ENCODE measurements around the gene TM9SF2.
"Not testable (repeated sequence)": the region's sequence is repeated elsewhere in the genome, so short reads cannot be mapped to it uniquely, and the experiment has no call there.

The TM9SF2 gene, protein sequence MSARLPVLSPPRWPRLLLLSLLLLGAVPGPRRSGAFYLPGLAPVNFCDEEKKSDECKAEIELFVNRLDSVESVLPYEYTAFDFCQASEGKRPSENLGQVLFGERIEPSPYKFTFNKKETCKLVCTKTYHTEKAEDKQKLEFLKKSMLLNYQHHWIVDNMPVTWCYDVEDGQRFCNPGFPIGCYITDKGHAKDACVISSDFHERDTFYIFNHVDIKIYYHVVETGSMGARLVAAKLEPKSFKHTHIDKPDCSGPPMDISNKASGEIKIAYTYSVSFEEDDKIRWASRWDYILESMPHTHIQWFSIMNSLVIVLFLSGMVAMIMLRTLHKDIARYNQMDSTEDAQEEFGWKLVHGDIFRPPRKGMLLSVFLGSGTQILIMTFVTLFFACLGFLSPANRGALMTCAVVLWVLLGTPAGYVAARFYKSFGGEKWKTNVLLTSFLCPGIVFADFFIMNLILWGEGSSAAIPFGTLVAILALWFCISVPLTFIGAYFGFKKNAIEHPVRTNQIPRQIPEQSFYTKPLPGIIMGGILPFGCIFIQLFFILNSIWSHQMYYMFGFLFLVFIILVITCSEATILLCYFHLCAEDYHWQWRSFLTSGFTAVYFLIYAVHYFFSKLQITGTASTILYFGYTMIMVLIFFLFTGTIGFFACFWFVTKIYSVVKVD

DNA sequence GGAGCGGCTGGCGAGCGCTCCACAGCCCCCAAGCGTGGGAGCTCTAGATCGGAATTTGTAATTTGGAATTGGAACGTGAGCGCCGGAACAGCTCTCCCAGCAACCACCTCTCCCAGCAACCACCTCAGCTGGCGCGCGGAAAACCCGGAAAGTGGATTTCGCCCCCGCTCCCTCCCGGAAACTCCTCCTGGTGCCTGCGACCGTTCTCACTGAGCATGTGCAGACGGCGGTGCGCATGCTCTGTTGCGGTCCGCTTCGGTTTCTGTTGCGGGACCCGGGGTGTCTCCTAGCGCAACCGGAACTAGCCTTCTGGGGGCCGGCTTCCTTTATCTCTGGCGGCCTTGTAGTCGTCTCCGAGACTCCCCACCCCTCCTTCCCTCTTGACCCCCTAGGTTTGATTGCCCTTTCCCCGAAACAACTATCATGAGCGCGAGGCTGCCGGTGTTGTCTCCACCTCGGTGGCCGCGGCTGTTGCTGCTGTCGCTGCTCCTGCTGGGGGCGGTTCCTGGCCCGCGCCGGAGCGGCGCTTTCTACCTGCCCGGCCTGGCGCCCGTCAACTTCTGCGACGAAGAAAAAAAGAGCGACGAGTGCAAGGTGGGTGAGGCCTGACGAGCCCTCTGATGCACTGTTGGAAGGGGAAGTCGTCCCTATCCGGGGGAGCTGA is at the start of gene TM9SF2:
TSS of gene TM9SF2 (plus strand) at position 289 of the 664 bp plus-strand sequence. CDS start at position 424, 135 bp downstream.
- in situ Hi-C loops (cut with HindIII; ENCODE audit: low sequenced_read_pairs) = no loop called here

DNA sequence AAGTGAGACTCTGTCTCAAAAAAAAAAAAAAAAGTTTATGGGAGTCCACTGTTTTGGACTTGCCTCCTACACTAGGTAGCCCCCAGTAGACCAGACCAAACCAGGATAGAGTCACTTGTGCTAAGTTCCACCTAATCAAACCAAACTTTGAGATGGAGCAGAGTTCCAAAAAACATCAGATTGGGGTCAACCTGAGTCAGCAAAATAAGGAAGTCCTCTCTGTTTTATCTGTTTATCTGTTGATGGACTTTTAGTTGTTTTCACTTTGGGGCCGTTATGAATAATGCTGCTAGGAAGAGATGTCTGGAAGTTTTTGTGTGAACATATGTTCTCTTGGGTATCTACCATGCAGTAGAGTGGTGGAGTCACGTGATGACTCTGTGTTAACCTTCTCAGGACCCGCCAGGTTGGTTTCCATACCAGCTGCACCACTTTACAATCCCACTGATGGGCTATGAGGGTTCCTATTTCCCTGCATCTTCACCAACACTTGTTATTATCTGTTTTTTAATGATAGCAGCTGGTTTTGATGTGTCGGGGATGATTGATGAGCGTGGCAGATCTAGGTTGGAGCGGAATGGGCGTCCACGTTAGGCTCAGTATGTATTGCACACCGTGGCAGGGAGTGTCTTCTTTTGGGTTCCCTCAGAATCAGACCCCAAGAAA is 46.6 kb upstream of the TM9SF2 start:
- in situ Hi-C loops (cut with HindIII; ENCODE audit: low sequenced_read_pairs) = no loop called here

DNA sequence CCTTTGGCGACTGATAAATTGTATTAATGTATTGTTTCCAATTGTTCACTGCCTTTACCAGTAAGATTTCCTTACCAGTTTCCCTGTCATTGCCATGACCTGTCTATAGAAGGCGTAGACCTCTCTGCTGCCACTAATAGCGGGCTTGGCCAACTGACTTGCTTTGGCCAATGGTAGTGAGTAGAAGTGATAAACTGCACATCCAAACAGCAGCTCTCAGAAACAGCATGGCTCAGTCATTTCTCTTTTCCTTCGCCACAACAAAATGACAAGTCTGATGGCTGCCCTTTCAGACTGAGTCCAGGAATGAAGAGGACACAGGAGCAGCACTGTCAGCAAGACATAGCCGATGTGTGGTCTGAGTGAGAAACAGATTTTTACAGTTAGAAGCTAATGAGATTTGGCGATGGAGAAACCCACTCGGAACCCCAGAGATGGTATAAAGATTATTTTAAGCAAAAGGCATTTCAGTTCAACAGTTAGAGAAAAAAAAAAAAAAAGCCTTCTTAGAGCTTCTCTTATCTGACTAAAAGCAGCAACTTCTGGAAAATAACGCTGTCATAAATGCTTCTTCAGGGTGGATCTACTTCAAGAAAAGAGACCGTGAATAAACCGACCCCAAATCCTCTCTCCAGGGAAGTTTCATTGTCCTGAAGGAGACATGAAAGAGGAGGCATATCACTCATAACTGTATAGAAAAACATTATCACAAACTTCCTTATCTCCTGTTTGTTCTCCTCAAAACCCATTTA is 42.0 kb upstream of the TM9SF2 start:
- in situ Hi-C loops (cut with HindIII; ENCODE audit: low sequenced_read_pairs) = no loop called here

DNA sequence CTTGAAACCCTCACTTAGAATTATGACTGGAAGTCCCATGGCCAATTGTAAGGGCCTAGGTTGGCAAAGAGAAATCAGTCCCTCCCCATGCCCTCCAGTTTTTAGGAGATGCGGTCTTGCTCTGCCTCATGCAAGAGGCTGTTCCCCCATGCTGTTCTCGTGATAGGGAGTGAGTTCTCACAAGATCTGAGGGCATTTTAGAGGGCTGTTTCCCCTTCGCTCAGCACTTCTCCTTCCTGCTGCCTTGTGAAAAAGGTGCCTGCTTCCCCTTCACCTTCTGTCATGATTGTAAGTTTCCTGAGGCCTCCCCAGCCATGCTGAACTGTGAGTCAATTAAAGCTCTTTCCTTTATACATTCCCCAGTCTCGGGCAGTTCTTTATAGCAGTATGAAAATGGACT is 40.5 kb upstream of the TM9SF2 start:
- in situ Hi-C loops (cut with HindIII; ENCODE audit: low sequenced_read_pairs) = not testable (repeated sequence)

DNA sequence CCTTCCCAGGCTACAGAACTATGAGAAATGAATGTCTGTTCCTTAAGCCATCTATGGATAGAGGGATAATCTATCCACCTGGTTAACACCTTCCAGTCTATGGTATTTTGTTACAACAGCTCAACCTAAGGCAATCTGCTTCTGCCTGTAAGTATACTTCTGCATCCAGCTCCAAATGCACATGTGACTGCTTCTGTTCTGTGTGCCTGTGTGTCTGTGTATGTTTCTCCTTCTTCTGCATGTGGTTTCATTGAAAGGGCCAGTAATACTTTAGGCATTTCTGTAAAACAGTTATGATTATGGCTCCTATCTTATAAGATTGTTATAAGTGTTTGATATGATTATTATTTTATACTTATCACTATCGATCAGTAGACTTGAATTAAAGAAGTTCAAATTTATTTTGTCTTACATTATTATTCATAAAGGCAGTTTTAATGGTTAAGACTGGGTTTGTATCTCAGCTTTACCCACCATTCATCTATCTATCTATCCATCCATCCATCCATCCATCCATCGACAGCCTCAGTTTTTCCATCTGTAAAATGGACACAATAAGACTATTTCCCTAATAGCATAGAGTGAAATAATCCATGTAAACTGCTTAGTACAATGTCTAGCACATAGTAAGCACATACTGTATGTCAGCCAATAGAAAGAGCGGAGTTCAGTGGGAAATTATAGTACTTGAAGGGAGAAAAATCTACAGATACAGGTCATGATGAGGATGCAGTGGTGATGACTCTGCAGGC is 37.5 kb upstream of the TM9SF2 start:
- in situ Hi-C loops (cut with HindIII; ENCODE audit: low sequenced_read_pairs) = no loop called here

DNA sequence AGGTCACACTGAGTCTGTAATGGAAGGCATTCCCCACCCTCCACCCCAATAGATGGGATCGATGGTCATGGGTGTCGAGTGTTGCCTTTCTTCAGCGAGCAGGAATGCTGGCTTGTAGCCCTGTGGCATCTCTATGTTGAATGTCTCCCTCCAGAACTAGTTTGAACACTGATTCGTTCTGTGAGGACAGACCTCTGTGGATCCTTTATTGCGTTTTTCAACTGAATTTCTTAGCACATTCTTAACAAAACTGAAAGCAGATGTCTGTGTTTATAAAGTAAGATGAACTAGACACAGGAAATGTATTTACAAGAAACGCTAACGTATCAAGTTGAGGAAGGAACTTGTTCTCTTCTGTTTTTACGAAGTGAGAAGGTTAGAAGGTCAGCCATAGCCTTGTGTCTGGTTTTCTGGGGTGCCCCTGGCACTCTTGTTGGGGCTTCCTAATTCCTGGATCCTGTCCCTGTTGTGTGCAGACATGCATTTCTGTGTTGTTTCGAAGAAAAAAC is 36.8 kb upstream of the TM9SF2 start:
- in situ Hi-C loops (cut with HindIII; ENCODE audit: low sequenced_read_pairs) = no loop called here

DNA sequence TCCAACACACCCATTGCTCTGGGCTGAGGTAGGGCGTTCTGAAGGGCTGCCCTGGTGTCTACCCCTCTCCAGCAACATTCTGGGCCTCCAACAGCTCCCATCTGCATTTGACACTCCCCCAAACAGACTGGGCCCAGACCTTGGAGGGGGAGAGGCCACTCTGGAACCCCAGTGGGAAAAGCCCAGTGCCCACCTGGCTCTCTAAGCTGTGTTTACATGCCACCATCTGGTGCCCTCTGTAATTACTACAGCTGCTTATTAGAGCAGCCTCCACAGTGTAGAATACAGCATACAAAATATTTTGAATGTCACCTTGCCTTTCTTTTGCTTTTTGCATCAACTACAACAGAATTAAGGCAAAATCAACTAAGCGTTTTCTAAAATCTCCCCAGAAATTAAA is 35.8 kb upstream of the TM9SF2 start:
- in situ Hi-C loops (cut with HindIII; ENCODE audit: low sequenced_read_pairs) = no loop called here

DNA sequence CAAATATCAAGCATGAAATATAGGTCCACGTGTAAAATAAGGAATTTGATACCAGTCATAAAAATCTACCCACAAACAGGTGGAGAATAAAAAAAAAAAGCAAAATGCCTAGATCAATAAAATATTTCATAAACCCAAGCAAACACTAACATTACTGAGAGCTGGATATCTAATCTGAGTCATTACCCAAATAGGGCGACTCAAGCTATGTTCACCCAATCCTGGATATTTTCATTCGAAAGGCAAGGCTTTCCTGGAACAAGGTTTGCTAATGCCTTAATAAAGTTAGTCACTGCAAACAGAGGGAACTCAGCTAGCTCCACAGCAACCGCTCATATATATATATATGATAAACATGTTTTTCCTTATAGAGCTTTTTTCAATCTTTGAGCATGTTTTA is 33.5 kb upstream of the TM9SF2 start:
- in situ Hi-C loops (cut with HindIII; ENCODE audit: low sequenced_read_pairs) = no loop called here

DNA sequence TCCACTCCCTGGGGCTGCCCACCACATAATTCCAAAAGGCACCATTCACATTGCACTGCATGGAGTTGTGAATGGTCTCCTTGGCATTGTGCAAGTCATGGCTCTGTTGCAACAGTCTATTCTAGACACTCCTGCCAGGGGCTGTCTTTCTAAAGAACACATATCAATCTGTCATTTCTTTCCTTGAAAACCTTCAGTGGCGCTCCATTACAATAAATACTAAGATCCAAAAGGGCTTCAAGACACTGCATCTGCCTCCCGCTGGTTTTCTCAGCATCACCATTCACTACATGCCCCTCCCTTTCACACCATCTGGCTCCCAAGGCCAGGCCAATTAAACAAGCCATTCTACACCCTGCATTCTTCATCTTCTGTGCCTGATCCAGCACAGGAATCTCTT is 32.2 kb upstream of the TM9SF2 start:
- in situ Hi-C loops (cut with HindIII; ENCODE audit: low sequenced_read_pairs) = no loop called here

DNA sequence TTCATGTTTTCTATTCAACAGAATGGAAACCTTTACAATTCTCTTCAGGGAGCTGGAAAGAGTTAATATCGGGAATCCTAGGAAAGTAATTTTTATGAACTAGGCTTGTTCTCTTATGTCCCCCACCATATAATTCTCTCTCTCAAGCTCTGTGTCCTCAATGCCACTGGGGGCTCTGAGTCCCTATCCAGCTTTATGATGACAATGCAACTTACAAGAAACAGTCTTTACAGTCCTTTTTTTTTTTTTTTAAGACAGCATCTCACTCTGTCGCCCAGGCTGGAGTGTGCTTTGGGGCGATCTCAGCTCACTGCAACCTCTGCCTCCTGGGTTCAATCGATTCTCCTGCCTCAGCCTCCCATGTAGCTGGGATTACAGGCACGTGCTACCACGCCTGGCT is 31.2 kb upstream of the TM9SF2 start:
- in situ Hi-C loops (cut with HindIII; ENCODE audit: low sequenced_read_pairs) = no loop called here

DNA sequence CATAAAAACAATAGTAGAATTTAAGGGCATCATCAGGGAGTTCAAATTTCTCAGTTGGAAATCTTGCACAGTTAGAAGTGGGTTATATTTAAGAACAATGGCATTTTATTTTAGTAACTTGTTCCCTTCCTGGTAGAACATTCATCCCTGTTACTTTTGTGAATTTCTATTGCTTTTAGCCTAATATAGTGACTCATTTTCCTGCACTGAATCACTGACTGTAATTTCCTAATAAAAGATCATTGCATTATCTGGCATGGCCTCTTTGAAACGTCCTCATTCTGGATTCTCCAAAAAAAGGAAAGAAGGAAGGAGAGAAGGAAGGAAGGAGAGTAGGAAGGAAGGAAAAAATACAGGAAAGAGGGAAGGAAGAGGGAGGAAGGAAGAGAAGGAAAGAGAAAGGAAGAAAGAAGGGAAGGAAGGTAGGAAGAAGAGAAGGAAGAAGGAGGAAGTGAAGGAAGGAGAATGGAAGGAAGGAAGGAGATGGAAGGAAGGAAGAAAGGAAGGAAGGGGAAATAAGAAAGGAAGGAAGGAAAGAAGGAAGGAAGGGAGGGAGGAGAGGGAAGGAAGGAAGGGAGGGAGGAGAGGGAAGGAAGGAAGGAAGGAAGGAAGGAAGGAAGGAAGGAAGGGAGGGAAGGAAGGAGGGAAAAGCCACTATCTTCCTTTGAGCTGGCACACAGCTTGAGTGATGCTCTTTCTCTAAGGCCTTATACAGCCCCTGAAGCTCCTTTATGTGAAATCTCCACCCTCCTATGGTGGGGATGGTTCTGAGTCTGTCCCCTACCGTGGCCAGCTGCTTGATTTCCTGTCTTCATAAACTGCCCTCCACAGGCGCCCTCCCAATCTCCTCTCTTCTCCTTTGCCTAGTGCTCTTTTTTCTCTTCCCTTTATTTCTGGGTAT is 29.8 kb upstream of the TM9SF2 start:
- in situ Hi-C loops (cut with HindIII; ENCODE audit: low sequenced_read_pairs) = no loop called here

DNA sequence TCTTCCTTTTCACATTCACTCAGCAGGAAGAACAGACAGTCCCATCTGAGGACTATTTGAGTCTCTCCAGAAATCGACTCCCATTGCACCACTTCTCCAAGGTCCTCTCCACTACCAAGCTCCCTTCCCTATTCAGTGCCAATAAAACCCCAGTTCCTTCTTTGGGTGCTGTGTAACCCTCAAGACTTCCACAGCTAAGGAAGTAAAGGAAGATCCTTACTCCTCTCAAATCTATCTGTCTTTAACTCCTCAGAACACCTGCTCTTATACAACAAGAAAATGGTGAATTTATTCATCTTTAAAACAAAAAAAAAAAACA is 29.2 kb upstream of the TM9SF2 start:
- in situ Hi-C loops (cut with HindIII; ENCODE audit: low sequenced_read_pairs) = no loop called here

DNA sequence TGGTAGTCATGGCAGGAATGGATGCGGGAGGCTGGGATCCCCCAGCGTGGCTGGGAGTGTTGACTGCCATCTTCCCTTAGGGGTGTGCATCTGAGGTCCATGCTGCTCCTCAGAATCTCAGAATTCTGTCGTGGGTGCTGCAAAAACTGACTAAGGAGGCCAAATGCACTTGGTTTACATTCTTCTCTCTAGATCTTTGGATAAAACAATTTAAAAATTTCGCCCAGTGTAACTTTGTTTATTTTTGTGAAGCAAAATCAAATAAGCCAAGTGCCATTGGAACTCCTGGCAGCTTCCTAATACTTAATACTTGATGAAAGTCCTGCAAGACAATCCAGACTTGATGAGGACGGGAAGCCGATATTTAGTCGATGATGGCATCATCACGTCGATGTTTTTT is 27.8 kb upstream of the TM9SF2 start:
- in situ Hi-C loops (cut with HindIII; ENCODE audit: low sequenced_read_pairs) = no loop called here

DNA sequence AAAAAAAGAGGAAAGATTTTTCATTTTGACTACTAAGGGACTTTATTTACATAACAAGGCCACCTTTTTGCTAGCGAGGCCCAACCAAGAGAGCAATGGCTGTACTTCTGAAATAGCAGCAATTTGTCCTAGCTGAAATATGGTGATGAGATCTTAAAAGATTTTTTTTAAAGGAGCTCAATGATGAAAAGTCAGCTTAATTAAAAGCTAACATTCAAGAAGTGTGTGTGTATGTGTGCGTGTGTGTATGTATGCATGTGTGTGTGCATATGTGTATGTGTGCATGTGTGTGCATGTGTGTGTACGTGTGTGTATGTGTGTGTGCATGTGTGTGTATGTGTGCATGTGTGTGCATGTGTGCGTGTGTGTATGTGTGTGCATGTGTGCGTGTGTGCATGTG is 24.6 kb upstream of the TM9SF2 start:
- in situ Hi-C loops (cut with HindIII; ENCODE audit: low sequenced_read_pairs) = no loop called here

DNA sequence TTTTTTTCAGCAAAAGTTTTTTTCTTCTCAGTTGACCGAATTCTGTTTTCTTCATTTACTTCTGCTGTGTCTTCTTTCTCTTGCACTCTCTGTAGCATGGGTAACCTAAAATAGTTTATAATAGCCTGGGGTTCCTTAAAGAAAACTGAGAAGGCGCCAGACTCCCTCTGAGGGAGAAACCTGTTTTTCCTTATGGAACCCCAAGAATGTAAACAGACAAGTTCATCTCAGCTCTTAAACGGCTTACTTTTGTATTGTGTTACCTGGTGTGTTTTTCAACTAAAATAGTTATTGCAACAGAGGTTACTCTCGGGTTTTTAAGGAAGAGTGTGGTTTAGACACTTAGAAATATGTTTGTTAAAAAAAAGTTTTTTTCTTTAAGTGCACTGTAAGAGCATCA is 23.8 kb upstream of the TM9SF2 start:
- in situ Hi-C loops (cut with HindIII; ENCODE audit: low sequenced_read_pairs) = no loop called here

DNA sequence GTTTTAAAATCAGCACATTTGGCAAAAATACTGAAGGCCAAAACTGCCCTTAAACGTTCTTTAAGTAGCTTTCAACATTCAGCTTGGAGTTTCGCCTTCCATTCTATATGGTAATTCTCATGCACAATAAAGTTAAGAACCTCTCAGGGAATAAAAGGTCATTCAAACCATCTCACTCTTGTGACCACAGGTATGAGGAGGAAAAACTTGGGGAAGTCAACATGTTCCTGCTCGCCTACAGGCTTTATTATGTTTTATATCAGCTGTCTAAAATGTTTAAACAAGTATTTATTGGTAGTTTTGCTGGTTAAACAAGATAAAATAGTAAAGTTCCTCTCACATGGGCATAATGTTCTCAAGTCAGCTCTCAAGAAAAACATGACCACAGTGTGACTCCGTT is 19.9 kb upstream of the TM9SF2 start:
- in situ Hi-C loops (cut with HindIII; ENCODE audit: low sequenced_read_pairs) = no loop called here

DNA sequence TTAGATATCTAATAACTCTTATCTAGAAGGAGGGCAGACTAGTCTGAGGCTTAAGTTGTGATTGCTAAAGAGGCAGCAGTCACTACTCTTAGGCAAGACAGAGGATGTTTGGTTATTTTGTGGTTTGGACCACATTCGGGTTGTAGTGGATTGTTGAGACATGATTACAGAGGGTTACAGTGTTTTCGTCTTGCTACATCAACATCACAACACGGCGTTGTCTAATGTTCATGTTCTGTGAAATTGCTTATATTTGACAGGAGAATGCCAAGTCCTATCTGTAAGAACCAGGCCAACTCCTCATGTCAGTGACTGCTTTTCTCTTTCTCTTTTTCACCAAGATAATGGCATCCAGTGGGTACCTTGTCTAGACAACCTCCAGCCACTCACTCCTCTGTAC is 16.8 kb upstream of the TM9SF2 start:
- in situ Hi-C loops (cut with HindIII; ENCODE audit: low sequenced_read_pairs) = no loop called here

DNA sequence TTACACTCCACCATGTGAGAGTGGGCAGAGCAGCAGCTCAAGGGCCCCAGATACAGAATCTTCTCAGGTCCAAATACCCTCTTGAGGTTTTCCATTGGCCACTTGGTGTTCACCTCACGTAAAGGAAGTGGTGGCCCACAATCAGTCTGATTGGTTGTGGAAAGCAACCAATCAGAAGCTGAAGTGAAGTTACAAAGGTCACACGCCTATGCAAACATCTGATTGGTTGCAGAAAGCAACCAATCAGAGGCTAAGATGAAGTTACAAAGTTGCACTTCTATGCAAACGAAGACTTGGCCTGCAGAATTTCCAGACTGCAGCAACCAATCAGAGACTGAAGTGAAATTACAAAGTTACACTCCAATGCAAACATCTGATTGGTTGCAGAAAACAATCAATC is 14.3 kb upstream of the TM9SF2 start:
- in situ Hi-C loops (cut with HindIII; ENCODE audit: low sequenced_read_pairs) = loop anchor here (5.0 kb wide), 1 partner anchor 80 kb away; no protein-coding TSS in a partner anchor

DNA sequence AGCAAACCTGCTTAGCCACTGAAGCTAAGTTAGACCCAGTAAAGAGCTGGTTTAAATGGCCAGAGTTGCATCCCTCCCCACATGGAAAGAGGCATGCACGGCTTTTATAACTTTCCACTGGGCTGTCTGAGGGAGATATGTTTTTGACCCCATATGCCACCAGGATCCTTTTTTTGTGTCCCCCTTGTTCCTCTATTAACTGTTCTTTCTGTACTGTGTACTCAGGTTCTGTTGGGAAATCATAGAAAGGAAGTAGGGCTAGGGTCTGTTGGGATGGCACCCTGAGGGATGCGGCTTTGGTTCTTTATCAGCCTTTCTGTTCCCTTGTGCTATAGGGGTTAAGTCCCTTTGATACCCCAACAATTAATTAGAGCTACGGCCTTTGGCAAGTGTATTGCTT is 12.2 kb upstream of the TM9SF2 start:
- in situ Hi-C loops (cut with HindIII; ENCODE audit: low sequenced_read_pairs) = loop anchor here (5.0 kb wide), 1 partner anchor 82 kb away; no protein-coding TSS in a partner anchor

Measured in endothelial cell of hepatic sinusoid (primary cell).